ENCODE data around the gene RNF41.
"Not testable (repeated sequence)": the region's sequence is repeated elsewhere in the genome, so short reads cannot be mapped to it uniquely, and the experiment has no call there.

RNF41 gene

DNA sequence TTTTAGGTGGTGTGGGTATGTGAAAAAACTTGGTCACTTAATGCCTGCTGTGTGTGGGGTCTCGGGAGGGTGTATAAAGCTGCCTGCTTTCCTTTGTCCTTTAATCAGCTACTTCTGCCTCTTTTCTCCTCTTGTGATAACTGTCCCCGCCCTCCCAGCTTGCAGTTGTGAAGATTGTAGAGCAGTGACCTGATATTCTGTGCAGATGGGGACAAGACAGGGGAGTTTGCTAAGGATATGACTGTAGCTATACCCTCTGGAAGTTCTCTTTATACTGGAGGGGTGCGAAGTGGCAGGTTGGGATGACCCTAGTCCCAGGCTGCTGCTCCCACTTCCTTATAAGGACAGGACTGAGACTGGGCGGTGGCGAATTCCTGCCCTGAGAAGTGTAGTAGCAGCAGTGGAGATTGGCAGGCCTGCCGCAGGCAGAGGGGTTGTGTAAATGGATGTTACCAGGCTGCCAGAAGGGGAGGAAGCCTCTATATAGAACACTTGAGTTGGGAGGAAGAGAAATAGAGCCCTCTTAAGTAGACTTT is 62.7 kb downstream of the RNF41 start:
- TF ChIP-seq, protein P1, sequence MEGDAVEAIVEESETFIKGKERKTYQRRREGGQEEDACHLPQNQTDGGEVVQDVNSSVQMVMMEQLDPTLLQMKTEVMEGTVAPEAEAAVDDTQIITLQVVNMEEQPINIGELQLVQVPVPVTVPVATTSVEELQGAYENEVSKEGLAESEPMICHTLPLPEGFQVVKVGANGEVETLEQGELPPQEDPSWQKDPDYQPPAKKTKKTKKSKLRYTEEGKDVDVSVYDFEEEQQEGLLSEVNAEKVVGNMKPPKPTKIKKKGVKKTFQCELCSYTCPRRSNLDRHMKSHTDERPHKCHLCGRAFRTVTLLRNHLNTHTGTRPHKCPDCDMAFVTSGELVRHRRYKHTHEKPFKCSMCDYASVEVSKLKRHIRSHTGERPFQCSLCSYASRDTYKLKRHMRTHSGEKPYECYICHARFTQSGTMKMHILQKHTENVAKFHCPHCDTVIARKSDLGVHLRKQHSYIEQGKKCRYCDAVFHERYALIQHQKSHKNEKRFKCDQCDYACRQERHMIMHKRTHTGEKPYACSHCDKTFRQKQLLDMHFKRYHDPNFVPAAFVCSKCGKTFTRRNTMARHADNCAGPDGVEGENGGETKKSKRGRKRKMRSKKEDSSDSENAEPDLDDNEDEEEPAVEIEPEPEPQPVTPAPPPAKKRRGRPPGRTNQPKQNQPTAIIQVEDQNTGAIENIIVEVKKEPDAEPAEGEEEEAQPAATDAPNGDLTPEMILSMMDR (IDR thresholded peaks at IDR 0.05; ENCODE audit: low read depth, low read length): no peak
- peak; percentile 76 for DNase-seq (ENCODE audit: extremely low read depth, low read depth)

DNA sequence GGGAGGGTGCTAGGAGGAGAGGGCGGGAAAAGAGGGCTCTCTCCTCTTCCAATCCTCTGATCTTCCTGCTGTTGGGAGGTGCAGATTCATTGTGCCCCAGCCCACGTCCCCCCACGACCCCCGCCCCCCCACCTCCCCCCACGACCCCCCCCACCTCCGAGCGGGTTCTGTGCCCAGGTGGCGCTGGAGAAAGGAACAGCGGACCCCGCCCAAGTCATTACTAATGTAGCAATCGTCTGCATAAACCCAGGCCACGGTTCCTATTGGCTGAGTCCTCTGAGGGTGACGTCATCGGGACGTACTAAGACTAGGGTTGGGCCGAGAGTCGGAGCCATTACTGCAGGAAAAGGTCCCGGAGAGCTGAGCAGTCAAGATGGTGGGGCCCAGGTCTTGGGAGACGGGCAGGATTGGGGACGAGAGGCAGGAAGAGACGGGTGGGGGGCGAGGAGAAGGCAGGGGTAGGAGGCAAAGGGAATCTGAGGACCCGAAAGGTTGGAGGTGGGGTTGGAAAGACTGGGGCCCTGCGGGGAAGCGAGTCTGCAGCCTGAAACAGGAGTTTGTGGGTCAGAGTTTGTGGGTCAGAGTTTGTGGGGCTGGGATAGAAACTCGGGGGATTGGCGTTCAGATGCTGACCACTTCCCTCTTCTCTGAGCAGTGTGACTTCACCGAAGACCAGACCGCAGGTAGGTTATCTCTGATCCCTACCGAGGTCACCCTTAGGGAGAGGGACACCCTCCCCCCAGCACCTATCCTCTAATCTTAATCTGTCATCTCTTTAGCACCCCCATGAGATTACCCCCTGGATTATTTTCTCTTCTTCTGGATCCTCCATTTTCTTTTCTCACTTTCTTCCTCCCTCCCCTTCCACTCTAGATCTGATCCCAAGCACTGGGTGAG is 63.4 kb downstream of the RNF41 start, which contains the start of gene MYL6:
MYL6 (plus strand) TSS at position 331 of the 897 bp plus-strand sequence; CDS start at position 374, 43 bp downstream.
- TF ChIP-seq, protein P1 (IDR thresholded peaks at IDR 0.05; ENCODE audit: low read depth, low read length): no peak

DNA sequence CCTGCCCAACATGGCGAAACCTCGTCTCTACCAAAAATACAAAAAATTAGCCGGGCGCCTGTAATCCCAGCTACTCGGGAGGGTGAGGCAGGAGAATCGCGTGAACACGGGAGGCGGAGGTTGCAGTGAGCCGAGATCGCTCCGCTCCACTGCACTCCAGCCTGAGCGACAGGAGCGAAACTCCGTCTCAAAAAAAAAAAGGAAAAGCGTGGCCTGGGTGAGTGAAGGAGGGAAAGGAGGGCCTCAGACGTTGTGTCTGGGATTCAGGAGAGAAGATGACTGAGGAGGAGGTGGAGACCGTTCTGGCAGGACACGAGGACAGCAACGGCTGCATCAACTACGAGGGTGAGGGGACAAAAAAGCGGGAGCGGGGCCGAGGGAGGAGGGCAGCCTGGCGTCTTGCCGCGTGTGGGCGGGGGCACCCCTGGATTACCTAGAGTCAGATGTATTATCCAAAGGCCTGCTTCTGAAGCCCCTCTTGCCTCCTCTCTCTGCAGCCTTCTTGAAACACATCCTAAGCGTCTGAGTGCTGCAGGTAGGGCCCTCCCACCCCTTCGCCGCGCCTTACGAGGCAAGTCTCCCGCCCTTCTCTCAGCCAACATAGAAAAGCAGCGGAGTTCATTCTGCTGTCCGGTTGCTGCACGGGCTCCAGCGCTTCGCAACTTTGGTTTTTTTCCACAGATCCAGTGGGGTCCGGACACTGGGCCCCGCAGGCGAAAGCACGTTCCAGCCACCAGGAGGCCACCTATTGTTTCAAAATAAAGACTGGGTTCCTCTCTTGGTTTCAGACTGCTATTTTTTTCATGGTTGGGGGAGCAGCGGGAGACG is 64.3 kb downstream of the RNF41 start:
- DNase-seq (ENCODE audit: extremely low read depth, low read depth): peak; percentile 62
- TF ChIP-seq, protein P1 (IDR thresholded peaks at IDR 0.05; ENCODE audit: low read depth, low read length): peak; percentile 64

More for the DNA sequence above, 63.4 kb downstream of the RNF41 start, which contains the start of gene MYL6:
- peak; percentile 97 for DNase-seq (ENCODE audit: extremely low read depth, low read depth)

DNA sequence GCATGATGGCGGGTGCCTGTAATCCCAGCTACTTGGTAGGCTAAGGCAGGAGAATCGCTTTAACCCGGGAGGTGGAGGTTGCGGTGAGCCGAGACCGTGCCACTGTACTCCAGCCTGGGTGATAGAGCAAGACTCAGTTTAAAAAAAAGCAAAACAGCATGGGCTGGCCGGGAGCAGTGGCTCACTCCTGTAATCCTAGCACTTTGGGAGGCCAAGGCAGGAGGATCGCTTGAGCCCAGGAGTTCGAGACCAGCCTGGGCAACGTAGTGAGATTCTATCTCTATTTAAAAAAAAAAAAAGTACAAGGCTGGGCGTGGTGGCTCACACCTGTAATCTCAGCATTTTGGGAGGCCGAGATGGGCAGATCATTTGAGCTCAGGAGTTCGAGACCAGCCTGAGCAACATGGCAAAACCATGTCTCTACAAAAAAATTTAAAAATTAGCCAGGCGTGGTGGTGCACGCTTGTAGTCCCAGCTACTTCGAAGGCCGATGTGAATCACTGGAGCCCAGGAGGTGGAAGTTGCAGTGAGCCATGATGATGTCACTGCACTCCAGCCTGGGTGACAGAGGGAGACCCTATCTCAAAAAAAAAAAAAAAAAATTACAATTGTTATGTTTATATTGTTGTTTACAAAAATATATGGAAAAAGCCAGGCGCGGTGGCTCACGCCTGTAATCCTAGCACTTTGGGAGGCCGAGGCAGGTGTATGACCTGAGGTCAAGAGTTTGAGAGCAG is 65.1 kb downstream of the RNF41 start:
- not testable (repeated sequence) for DNase-seq (ENCODE audit: extremely low read depth, low read depth)

DNA sequence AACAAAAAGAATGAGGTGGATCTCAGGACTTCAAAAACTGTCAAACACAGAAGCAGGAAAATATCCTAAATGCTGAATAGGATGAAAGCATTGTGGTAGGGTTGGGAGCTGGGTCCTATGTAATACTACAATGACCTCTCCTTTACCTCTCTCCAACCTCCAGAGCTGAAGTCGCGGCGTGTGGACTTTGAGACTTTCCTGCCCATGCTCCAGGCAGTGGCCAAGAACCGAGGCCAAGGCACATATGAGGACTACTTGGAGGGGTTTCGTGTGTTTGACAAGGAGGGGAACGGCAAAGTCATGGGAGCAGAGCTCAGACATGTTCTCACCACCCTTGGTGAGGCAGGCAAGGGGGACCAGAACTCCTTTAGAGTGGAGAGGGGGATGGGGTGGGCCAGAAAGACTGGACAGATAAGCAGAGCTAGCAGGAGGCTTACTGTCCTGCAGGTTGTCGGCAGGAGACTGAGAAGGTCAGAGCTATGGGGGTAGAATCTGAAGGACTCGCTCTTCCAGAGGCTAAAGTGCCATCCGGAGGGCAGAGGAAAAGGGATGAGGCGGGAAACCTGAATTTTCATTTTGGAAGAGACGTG is 66.4 kb downstream of the RNF41 start:
- TF ChIP-seq, protein P1 (IDR thresholded peaks at IDR 0.05; ENCODE audit: low read depth, low read length): no peak
- DNase-seq (ENCODE audit: extremely low read depth, low read depth): no peak

DNA sequence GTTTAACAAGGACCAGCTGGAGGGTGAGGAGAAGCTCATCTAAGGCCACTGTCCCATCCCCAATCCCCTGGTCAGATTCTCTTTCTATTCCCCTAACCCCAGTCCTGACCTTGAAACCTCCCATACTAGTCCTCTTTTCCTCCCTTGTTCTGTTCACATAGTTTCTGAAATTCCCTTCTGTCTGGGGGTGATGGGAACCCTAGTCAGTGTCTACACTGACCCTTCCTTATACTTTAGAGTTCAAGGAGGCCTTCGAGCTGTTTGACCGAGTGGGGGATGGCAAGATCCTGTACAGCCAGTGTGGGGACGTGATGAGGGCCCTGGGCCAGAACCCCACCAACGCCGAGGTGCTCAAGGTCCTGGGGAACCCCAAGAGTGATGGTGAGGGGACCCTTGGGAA is 66.9 kb downstream of the RNF41 start:
- no peak for DNase-seq (ENCODE audit: extremely low read depth, low read depth)
- TF ChIP-seq, protein P1 (IDR thresholded peaks at IDR 0.05; ENCODE audit: low read depth, low read length): no peak

Measured in AG09319 (cell line).